GM23338 (cell line): Measurements from ENCODE around the gene MBNL3. TPM values are rescaled to one million over a fixed set of nuclear protein-coding genes. Genes with fewer than 3 reads are reported as not detected.

Source experiments
- ATAC-seq: fragments of 200-7000 bp; cut with Tn5 transposase; 3 replicates; pipeline ENCODE4 v1.9.1; 2020
- DNase-seq: peaks from one replicate; pipeline ENCODE4 v3.0.0-alpha.2; 2015; ENCODE audit warnings: low spot score
- H2AFZ ChIP-seq: fragments of 200-600 bp; sonication (generic); 2 replicates; pipeline ENCODE4 v1.8.0; 2016; ENCODE audit warnings: antibody characterized with exemption, mild to moderate bottlenecking, moderate library complexity
- H3F3A ChIP-seq: fragments of 200-600 bp; sonication (generic); replicated peaks from 2 replicates; pipeline ENCODE4 v1.8.0; 2017; ENCODE audit warnings: antibody characterized with exemption, mixed run types, low read depth
- H3K27ac ChIP-seq: fragments of 200-600 bp; sonication (generic); 2 replicates; pipeline ENCODE4 v1.6.1; 2016; ENCODE audit warnings: low read depth
- H3K27me3 ChIP-seq: fragments of 200-600 bp; sonication (generic); 2 replicates; pipeline ENCODE4 v1.8.0; 2016; ENCODE audit warnings: mild to moderate bottlenecking, mixed run types, moderate library complexity; ENCODE audit not compliant: insufficient read depth
- H3K36me3 ChIP-seq: fragments of 200-600 bp; sonication (generic); 2 replicates; pipeline ENCODE4 v1.8.0; 2016; ENCODE audit warnings: mild to moderate bottlenecking; ENCODE audit not compliant: insufficient read depth
- H3K4me1 ChIP-seq: fragments of 200-600 bp; sonication (generic); 2 replicates; pipeline ENCODE4 v1.8.0; 2016; ENCODE audit warnings: mild to moderate bottlenecking, moderate library complexity; ENCODE audit not compliant: insufficient read depth
- H3K4me2 ChIP-seq: fragments of 200-600 bp; sonication (generic); 2 replicates; pipeline ENCODE4 v1.7.1; 2017; ENCODE audit warnings: mixed run types
- H3K4me3 ChIP-seq: fragments of 200-600 bp; sonication (generic); 2 replicates; pipeline ENCODE4 v1.6.1; 2016; ENCODE audit warnings: mixed run types
- H3K79me2 ChIP-seq: fragments of 200-600 bp; sonication (generic); replicated peaks from 2 replicates; pipeline ENCODE4 v1.8.0; 2017; ENCODE audit warnings: mild to moderate bottlenecking; ENCODE audit not compliant: insufficient read depth
- H3K9me2 ChIP-seq: fragments of 200-600 bp; sonication (generic); 2 replicates; pipeline ENCODE4 v1.8.0; 2017; ENCODE audit not compliant: insufficient read depth
- H4K20me1 ChIP-seq: fragments of 200-600 bp; sonication (generic); replicated peaks from 2 replicates; pipeline ENCODE4 v1.8.0; 2017; ENCODE audit warnings: mild to moderate bottlenecking; ENCODE audit not compliant: insufficient read depth
- H3K27ac Mint-ChIP-seq: 2 replicates; pipeline ENCODE4 v1.8.0; 2020; ENCODE audit warnings: inconsistent platforms, mild to moderate bottlenecking, moderate library complexity, mixed read lengths
- H3K27me3 Mint-ChIP-seq: 3 replicates; pipeline ENCODE4 v1.8.0; 2022; ENCODE audit warnings: low read depth, mild to moderate bottlenecking, moderate library complexity, mixed read lengths, inconsistent platforms; ENCODE audit not compliant: insufficient read depth, poor library complexity
- H3K36me3 Mint-ChIP-seq: 3 replicates; pipeline ENCODE4 v1.8.0; 2021; ENCODE audit warnings: low read depth, mild to moderate bottlenecking, inconsistent platforms, moderate library complexity, mixed read lengths
- H3K4me1 Mint-ChIP-seq: 3 replicates; pipeline ENCODE4 v1.8.0; 2020; ENCODE audit warnings: mild to moderate bottlenecking, inconsistent platforms, mixed read lengths
- H3K4me3 Mint-ChIP-seq: 3 replicates; pipeline ENCODE4 v1.8.0; 2021; ENCODE audit warnings: moderate library complexity, mild to moderate bottlenecking, inconsistent platforms, mixed read lengths
- H3K9me3 Mint-ChIP-seq: 3 replicates; pipeline ENCODE4 v1.8.0; 2020; ENCODE audit warnings: moderate library complexity, mild to moderate bottlenecking, inconsistent platforms, mixed read lengths
- CREB1 ChIP-seq: fragments of 250-450 bp; sonication (Bioruptor Pico); IDR thresholded peaks from 2 replicates; pipeline ENCODE4 v1.5.0; 2020; ENCODE audit warnings: low read depth, mild to moderate bottlenecking, moderate library complexity
- CTCF ChIP-seq, 2 experiments: fragments of 200-600 bp in 1 of 2; sonication (generic) in 1 of 2; conservative IDR thresholded peaks; 2 replicates each; pipeline versions ENCODE4 v1.5.1 to v1.6.1; 2016 to 2017; ENCODE audit warnings: antibody characterized with exemption in 2 of 2, low read depth in 2 of 2, mild to moderate bottlenecking in 2 of 2, moderate library complexity in 1 of 2
- ETS1 ChIP-seq: IDR thresholded peaks from 2 replicates; pipeline ENCODE4 v1.6.1; 2016; ENCODE audit warnings: antibody characterized with exemption
- EZH2 ChIP-seq: fragments of 200-600 bp; sonication (generic); IDR thresholded peaks from one replicate; pipeline ENCODE4 v1.8.0; 2017; ENCODE audit warnings: antibody characterized with exemption, mild to moderate bottlenecking, low read depth; ENCODE audit not compliant: unreplicated experiment
- EZH2phosphoT487 ChIP-seq: fragments of 200-600 bp; sonication (generic); IDR thresholded peaks from one replicate; pipeline ENCODE4 v1.8.1; 2018; ENCODE audit warnings: antibody characterized with exemption; ENCODE audit not compliant: unreplicated experiment
- JUNB ChIP-seq: IDR thresholded peaks from one replicate; pipeline ENCODE4 v1.6.1; 2016; ENCODE audit warnings: antibody characterized with exemption; ENCODE audit not compliant: unreplicated experiment
- NANOG ChIP-seq: IDR thresholded peaks from 2 replicates; pipeline ENCODE4 v1.6.1; 2016; ENCODE audit warnings: antibody characterized with exemption, borderline replicate concordance
- POLR2AphosphoS5 ChIP-seq: IDR thresholded peaks from 2 replicates; pipeline ENCODE4 v1.6.1; 2016; ENCODE audit warnings: antibody characterized with exemption, low read depth
- REST ChIP-seq: IDR thresholded peaks from one replicate; pipeline ENCODE4 v1.6.1; 2018; ENCODE audit warnings: antibody characterized with exemption; ENCODE audit not compliant: unreplicated experiment
- STAT1 ChIP-seq: IDR thresholded peaks from one replicate; pipeline ENCODE4 v1.6.1; 2016; ENCODE audit warnings: antibody characterized with exemption; ENCODE audit not compliant: unreplicated experiment
- ZNF114 ChIP-seq: fragments of 250-450 bp; sonication (Bioruptor Pico); IDR thresholded peaks from 2 replicates; pipeline ENCODE4 v1.5.0; 2020; ENCODE audit warnings: mild to moderate bottlenecking, moderate library complexity
- ZNF331 ChIP-seq: fragments of 250-450 bp; sonication (Bioruptor Pico); IDR thresholded peaks from 2 replicates; pipeline ENCODE4 v1.5.0; 2020; ENCODE audit warnings: low read depth, mild to moderate bottlenecking, moderate library complexity
- polyA plus RNA-seq: library from polyadenylated mRNA; unstranded; fragments of >200 nt; fragmentation: Nextera tagmentation; extraction: Ambion mirVana; gene quantifications from 2 replicates; pipeline ENCODE4 v1.2.1, GENCODE V29; 2016
- total RNA-seq: library from RNA; depleted of rRNA; stranded (reverse); fragments of >200 nt; shearing (Covaris generic); gene quantifications from 2 replicates; pipeline ENCODE4 v1.2.3, GENCODE V29; 2014
- TF ChIP-seq, protein P1 (sequence below): fragments of 250-450 bp; sonication (Bioruptor Pico); IDR thresholded peaks from 2 replicates; pipeline ENCODE4 v1.5.0; 2020; ENCODE audit warnings: mild to moderate bottlenecking, moderate library complexity

The MBNL3 gene
- total and polyA plus RNA-seq, 2 experiments from 2014 or later = 2.3 to 2.4 TPM

GRCh38 chrX:132482632-132483031 is 6.2 kb downstream of the MBNL3 start:
- DNase-seq (no peak), ATAC-seq (peak; percentile 63)
- Histone ChIP-seq H3K9me2 (no peaks in the 10 kb centered on the region), H4K20me1 (no peaks in the 10 kb centered on the region), H3K4me3 (no peak overlapping the region), H3K36me3 (no peaks in the 10 kb centered on the region), H3K27ac (no peak overlapping the region), H2AFZ (no peak overlapping the region), H3K4me2 (no peak overlapping the region), H3F3A (no peaks in the 10 kb centered on the region), H3K4me1 (peaks cover 52% of the 10 kb centered on the region), H3K27me3 (peaks cover 3% of the 10 kb centered on the region; the same call in 1 of the 2 replicates), H3K79me2 (no peaks in the 10 kb centered on the region)
- Mint-ChIP-seq H3K4me3 (no peak overlapping the region), H3K27me3 (peaks cover 3% of the 10 kb centered on the region), H3K27ac (no peak overlapping the region), H3K36me3 (no peaks in the 10 kb centered on the region), H3K9me3 (no peaks in the 10 kb centered on the region), H3K4me1 (peaks cover 62% of the 10 kb centered on the region)
- TF ChIP-seq ZNF114 (CRISPR knock-in tag) = no peak
- TF ChIP-seq ZNF331 (CRISPR knock-in tag) = no peak
- no peak for TF ChIP-seq JUNB
- TF ChIP-seq EZH2 = no peak
- TF ChIP-seq, protein P1, sequence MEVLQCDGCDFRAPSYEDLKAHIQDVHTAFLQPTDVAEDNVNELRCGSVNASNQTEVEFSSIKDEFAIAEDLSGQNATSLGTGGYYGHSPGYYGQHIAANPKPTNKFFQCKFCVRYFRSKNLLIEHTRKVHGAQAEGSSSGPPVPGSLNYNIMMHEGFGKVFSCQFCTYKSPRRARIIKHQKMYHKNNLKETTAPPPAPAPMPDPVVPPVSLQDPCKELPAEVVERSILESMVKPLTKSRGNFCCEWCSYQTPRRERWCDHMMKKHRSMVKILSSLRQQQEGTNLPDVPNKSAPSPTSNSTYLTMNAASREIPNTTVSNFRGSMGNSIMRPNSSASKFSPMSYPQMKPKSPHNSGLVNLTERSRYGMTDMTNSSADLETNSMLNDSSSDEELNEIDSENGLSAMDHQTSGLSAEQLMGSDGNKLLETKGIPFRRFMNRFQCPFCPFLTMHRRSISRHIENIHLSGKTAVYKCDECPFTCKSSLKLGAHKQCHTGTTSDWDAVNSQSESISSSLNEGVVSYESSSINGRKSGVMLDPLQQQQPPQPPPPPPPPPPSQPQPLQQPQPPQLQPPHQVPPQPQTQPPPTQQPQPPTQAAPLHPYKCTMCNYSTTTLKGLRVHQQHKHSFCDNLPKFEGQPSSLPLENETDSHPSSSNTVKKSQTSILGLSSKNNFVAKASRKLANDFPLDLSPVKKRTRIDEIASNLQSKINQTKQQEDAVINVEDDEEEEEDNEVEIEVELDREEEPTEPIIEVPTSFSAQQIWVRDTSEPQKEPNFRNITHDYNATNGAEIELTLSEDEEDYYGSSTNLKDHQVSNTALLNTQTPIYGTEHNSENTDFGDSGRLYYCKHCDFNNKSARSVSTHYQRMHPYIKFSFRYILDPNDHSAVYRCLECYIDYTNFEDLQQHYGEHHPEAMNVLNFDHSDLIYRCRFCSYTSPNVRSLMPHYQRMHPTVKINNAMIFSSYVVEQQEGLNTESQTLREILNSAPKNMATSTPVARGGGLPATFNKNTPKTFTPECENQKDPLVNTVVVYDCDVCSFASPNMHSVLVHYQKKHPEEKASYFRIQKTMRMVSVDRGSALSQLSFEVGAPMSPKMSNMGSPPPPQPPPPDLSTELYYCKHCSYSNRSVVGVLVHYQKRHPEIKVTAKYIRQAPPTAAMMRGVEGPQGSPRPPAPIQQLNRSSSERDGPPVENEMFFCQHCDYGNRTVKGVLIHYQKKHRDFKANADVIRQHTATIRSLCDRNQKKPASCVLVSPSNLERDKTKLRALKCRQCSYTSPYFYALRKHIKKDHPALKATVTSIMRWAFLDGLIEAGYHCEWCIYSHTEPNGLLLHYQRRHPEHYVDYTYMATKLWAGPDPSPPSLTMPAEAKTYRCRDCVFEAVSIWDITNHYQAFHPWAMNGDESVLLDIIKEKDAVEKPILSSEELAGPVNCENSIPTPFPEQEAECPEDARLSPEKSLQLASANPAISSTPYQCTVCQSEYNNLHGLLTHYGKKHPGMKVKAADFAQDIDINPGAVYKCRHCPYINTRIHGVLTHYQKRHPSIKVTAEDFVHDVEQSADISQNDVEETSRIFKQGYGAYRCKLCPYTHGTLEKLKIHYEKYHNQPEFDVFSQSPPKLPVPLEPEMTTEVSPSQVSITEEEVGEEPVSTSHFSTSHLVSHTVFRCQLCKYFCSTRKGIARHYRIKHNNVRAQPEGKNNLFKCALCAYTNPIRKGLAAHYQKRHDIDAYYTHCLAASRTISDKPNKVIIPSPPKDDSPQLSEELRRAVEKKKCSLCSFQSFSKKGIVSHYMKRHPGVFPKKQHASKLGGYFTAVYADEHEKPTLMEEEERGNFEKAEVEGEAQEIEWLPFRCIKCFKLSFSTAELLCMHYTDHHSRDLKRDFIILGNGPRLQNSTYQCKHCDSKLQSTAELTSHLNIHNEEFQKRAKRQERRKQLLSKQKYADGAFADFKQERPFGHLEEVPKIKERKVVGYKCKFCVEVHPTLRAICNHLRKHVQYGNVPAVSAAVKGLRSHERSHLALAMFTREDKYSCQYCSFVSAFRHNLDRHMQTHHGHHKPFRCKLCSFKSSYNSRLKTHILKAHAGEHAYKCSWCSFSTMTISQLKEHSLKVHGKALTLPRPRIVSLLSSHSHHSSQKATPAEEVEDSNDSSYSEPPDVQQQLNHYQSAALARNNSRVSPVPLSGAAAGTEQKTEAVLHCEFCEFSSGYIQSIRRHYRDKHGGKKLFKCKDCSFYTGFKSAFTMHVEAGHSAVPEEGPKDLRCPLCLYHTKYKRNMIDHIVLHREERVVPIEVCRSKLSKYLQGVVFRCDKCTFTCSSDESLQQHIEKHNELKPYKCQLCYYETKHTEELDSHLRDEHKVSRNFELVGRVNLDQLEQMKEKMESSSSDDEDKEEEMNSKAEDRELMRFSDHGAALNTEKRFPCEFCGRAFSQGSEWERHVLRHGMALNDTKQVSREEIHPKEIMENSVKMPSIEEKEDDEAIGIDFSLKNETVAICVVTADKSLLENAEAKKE (CRISPR knock-in tag) = no peak
- no peak for TF ChIP-seq ETS1
- no peak for TF ChIP-seq NANOG
- no peak for TF ChIP-seq REST
- no peak for TF ChIP-seq STAT1
- TF ChIP-seq POLR2AphosphoS5 = no peak
- TF ChIP-seq CTCF (conservative IDR thresholded peaks at IDR 0.05; ENCODE audit: low read depth in 2 of 2) = no peak
- TF ChIP-seq EZH2phosphoT487 = no peak
- TF ChIP-seq CREB1 (CRISPR knock-in tag) = no peak
